H9 (cell line): ENCODE results near the gene TTLL1. TPM values are rescaled to one million over a fixed set of nuclear protein-coding genes. Genes with fewer than 3 reads are reported as not detected.

Experiments used
- DNase-seq: peaks from one replicate; pipeline ENCODE4 v3.0.0-alpha.2; 2017
- H2AFZ ChIP-seq: one replicate; pipeline ENCODE4 v1.6.1; 2013; ENCODE audit warnings: mild to moderate bottlenecking, low read length, control low read depth, moderate library complexity
- H2AK5ac ChIP-seq: 2 replicates; pipeline ENCODE4 v1.6.1; 2013; ENCODE audit warnings: low read length, control low read depth, mixed read lengths; ENCODE audit not compliant: insufficient read length
- H2BK120ac ChIP-seq: one replicate; pipeline ENCODE4 v1.6.1; 2013; ENCODE audit warnings: low read depth, mild to moderate bottlenecking, low read length, control low read depth, inconsistent platforms; ENCODE audit not compliant: poor library complexity, severe bottlenecking
- H2BK12ac ChIP-seq: 2 replicates; pipeline ENCODE4 v1.6.1; 2013; ENCODE audit warnings: low read length, control low read depth, mixed read lengths, low read depth; ENCODE audit not compliant: insufficient read length
- H2BK15ac ChIP-seq: 2 replicates; pipeline ENCODE4 v1.6.1; 2013; ENCODE audit warnings: low read depth, low read length, control low read depth
- H2BK20ac ChIP-seq: one replicate; pipeline ENCODE4 v1.6.1; 2013; ENCODE audit warnings: low read depth, mild to moderate bottlenecking, low read length, control low read depth, inconsistent platforms; ENCODE audit not compliant: poor library complexity, severe bottlenecking
- H2BK5ac ChIP-seq: 2 replicates; pipeline ENCODE4 v1.6.1; 2013; ENCODE audit warnings: low read length, control low read depth, mixed read lengths; ENCODE audit not compliant: insufficient read length
- H3K14ac ChIP-seq: 2 replicates; pipeline ENCODE4 v1.6.1; 2013; ENCODE audit warnings: low read length, control low read depth; ENCODE audit not compliant: insufficient read depth
- H3K18ac ChIP-seq: 2 replicates; pipeline ENCODE4 v1.6.1; 2013; ENCODE audit warnings: low read depth, mild to moderate bottlenecking, mixed read lengths, low read length, control low read depth; ENCODE audit not compliant: insufficient read length
- H3K23ac ChIP-seq: 2 replicates; pipeline ENCODE4 v1.6.1; 2013; ENCODE audit warnings: low read length, control low read depth, mixed read lengths, low read depth; ENCODE audit not compliant: insufficient read length
- H3K23me2 ChIP-seq: 2 replicates; pipeline ENCODE4 v1.6.1; 2013; ENCODE audit warnings: low read depth, mild to moderate bottlenecking, mixed read lengths, low read length, control low read depth; ENCODE audit not compliant: insufficient read length, poor library complexity, severe bottlenecking
- H3K27ac ChIP-seq: 2 replicates; pipeline ENCODE4 v1.5.1; 2013; ENCODE audit warnings: low read length, control low read depth, mixed read lengths, low read depth; ENCODE audit not compliant: insufficient read length
- H3K27me3 ChIP-seq: 2 replicates; pipeline ENCODE4 v1.6.1; 2013; ENCODE audit warnings: low read length, control low read depth, inconsistent platforms; ENCODE audit not compliant: insufficient read depth
- H3K4ac ChIP-seq: 2 replicates; pipeline ENCODE4 v1.6.1; 2013; ENCODE audit warnings: low read depth, mild to moderate bottlenecking, control low read depth, inconsistent platforms, low read length, moderate library complexity
- H3K4me1 ChIP-seq: 2 replicates; pipeline ENCODE4 v1.6.1; 2013; ENCODE audit warnings: low read length, control low read depth, inconsistent platforms; ENCODE audit not compliant: insufficient read depth
- H3K4me2 ChIP-seq: 2 replicates; pipeline ENCODE4 v1.6.1; 2013; ENCODE audit warnings: low read length, control low read depth, mixed read lengths; ENCODE audit not compliant: insufficient read length, insufficient read depth
- H3K56ac ChIP-seq: 2 replicates; pipeline ENCODE4 v1.6.1; 2013; ENCODE audit warnings: low read depth, mild to moderate bottlenecking, mixed read lengths, low read length, control low read depth; ENCODE audit not compliant: insufficient read length
- H3K79me1 ChIP-seq: 2 replicates; pipeline ENCODE4 v1.6.1; 2013; ENCODE audit warnings: low read depth, mild to moderate bottlenecking, moderate library complexity, low read length, control low read depth, inconsistent platforms; ENCODE audit not compliant: insufficient read depth, poor library complexity, severe bottlenecking
- H3K79me2 ChIP-seq: 2 replicates; pipeline ENCODE4 v1.6.1; 2013; ENCODE audit warnings: low read length, control low read depth, inconsistent platforms; ENCODE audit not compliant: insufficient read depth
- H3K9ac ChIP-seq: 2 replicates; pipeline ENCODE4 v1.6.1; 2013; ENCODE audit warnings: low read length, control low read depth, mixed read lengths; ENCODE audit not compliant: insufficient read length; ENCODE audit errors: extremely low read depth
- H3K9me3 ChIP-seq: one replicate; pipeline ENCODE4 v1.6.1; 2013; ENCODE audit warnings: low read depth, low read length, inconsistent platforms; ENCODE audit not compliant: control insufficient read depth
- H3T11ph ChIP-seq: one replicate; pipeline ENCODE4 v1.6.1; 2013; ENCODE audit warnings: mild to moderate bottlenecking, low read length, control low read depth, inconsistent platforms
- H4K20me1 ChIP-seq: one replicate; pipeline ENCODE4 v1.6.1; 2013; ENCODE audit not compliant: control insufficient read depth, insufficient read length, insufficient read depth
- H4K5ac ChIP-seq: 2 replicates; pipeline ENCODE4 v1.6.1; 2013; ENCODE audit warnings: low read depth, mild to moderate bottlenecking, mixed read lengths, low read length, control low read depth; ENCODE audit not compliant: insufficient read length
- H4K8ac ChIP-seq: replicated peaks from 2 replicates; pipeline ENCODE4 v1.6.1; 2013; ENCODE audit warnings: low read length, control low read depth, mixed read lengths, low read depth; ENCODE audit not compliant: insufficient read length
- H4K91ac ChIP-seq: 2 replicates; pipeline ENCODE4 v1.6.1; 2013; ENCODE audit warnings: low read depth, mild to moderate bottlenecking, moderate library complexity, mixed read lengths, low read length, control low read depth; ENCODE audit not compliant: insufficient read length
- H3K27ac Mint-ChIP-seq, 3 experiments: 2 replicates in 2 of 3; 3 replicates in 1 of 3; pipeline ENCODE4 v1.8.0; 2020 to 2021; ENCODE audit warnings: mixed read lengths in 3 of 3, mild to moderate bottlenecking in 1 of 3, moderate library complexity in 1 of 3
- H3K27me3 Mint-ChIP-seq: 2 replicates; pipeline ENCODE4 v1.8.0; 2021; ENCODE audit warnings: low read depth, mild to moderate bottlenecking, moderate library complexity, mixed read lengths
- H3K36me3 Mint-ChIP-seq, 3 experiments: 2 replicates in 2 of 3; 3 replicates in 1 of 3; pipeline ENCODE4 v1.8.0; 2020 to 2021; ENCODE audit warnings: low read depth in 3 of 3, mixed read lengths in 3 of 3; ENCODE audit not compliant: insufficient read depth in 1 of 3
- H3K4me1 Mint-ChIP-seq, 2 experiments: 2 replicates each; pipeline ENCODE4 v1.8.0; 2020; ENCODE audit warnings: mixed read lengths in 2 of 2
- H3K4me3 Mint-ChIP-seq, 2 experiments: 2 replicates in 1 of 2; 3 replicates in 1 of 2; pipeline ENCODE4 v1.8.0; 2020 to 2021; ENCODE audit warnings: mild to moderate bottlenecking in 2 of 2, mixed read lengths in 2 of 2, moderate library complexity in 1 of 2
- H3K9me3 Mint-ChIP-seq, 2 experiments: 2 replicates in 1 of 2; 3 replicates in 1 of 2; pipeline ENCODE4 v1.8.0; 2020; ENCODE audit warnings: mild to moderate bottlenecking in 2 of 2, mixed read lengths in 2 of 2, moderate library complexity in 1 of 2
- WGBS: extraction: QIAGEN DNeasy Blood & Tissue Kit; methylation state at CpG from one replicate; pipeline ENCODE4 v1.1.7; 2013; ENCODE audit warnings: missing lambda C conversion rate, low lambda C conversion rate, mixed read lengths; ENCODE audit not compliant: insufficient read length; ENCODE audit errors: extremely low coverage; 5-methylcytosine and 5-hydroxymethylcytosine counted together
- total RNA-seq: library from RNA; stranded (reverse); gene quantifications from 2 replicates; pipeline ENCODE4 v1.2.1, GENCODE V29; 2021
- TF ChIP-seq, protein P1 (sequence below): fragments of 200-600 bp; sonication (generic); conservative IDR thresholded peaks from 3 replicates; pipeline ENCODE4 v1.8.0; 2021; ENCODE audit warnings: antibody characterized with exemption, mild to moderate bottlenecking

Gene TTLL1
- total RNA-seq, 1 experiment from 2014 or later = 4.1 TPM

- Histone ChIP-seq H3K56ac (no peak overlapping the region), H3T11ph (no peak overlapping the region), H4K20me1 (no peaks in the 10 kb centered on the region), H4K91ac (no peak overlapping the region), H2BK120ac (no peak overlapping the region), H3K9ac (no peak overlapping the region), H3K14ac (no peak overlapping the region), H2BK15ac (no peak overlapping the region), H3K4ac (no peak overlapping the region), H2BK20ac (no peak overlapping the region), H3K27ac (no peak overlapping the region), H3K23ac (no peak overlapping the region), H3K4me2 (no peak overlapping the region), H4K5ac (no peak overlapping the region), H2AK5ac (no peak overlapping the region), H3K79me2 (no peaks in the 10 kb centered on the region), H3K27me3 (no peaks in the 10 kb centered on the region), H3K4me1 (no peaks in the 10 kb centered on the region), H3K9me3 (no peaks in the 10 kb centered on the region), H3K79me1 (no peaks in the 10 kb centered on the region), H3K23me2 (no peaks in the 10 kb centered on the region), H2BK12ac (no peak overlapping the region), H2BK5ac (no peak overlapping the region), H4K8ac (no peak overlapping the region), H3K18ac (no peak overlapping the region), H2AFZ (no peak overlapping the region)
- TF ChIP-seq, protein P1, sequence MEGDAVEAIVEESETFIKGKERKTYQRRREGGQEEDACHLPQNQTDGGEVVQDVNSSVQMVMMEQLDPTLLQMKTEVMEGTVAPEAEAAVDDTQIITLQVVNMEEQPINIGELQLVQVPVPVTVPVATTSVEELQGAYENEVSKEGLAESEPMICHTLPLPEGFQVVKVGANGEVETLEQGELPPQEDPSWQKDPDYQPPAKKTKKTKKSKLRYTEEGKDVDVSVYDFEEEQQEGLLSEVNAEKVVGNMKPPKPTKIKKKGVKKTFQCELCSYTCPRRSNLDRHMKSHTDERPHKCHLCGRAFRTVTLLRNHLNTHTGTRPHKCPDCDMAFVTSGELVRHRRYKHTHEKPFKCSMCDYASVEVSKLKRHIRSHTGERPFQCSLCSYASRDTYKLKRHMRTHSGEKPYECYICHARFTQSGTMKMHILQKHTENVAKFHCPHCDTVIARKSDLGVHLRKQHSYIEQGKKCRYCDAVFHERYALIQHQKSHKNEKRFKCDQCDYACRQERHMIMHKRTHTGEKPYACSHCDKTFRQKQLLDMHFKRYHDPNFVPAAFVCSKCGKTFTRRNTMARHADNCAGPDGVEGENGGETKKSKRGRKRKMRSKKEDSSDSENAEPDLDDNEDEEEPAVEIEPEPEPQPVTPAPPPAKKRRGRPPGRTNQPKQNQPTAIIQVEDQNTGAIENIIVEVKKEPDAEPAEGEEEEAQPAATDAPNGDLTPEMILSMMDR = no peak
- Mint-ChIP-seq H3K4me3 (no peak overlapping the region), H3K27ac (peak overlapping the region in 1 of 3 experiments; percentile 22; a peak in 1 of 7 replicates), H3K4me1 (peaks cover 9 to 12% of the 10 kb centered on the region in 2 experiments), H3K27me3 (no peaks in the 10 kb centered on the region), H3K9me3 (no peaks in the 10 kb centered on the region), H3K36me3 (peaks cover 13 to 47% (median 45%) of the 10 kb centered on the region in 3 experiments; a peak in 6 of 7 replicates)
- no peak for DNase-seq
- no CpG with 5 or more reads among the region's 17 CpGs for WGBS
Observed at GRCh38 chr22:43131773-43132501, 42.7 kb upstream of the TTLL1 start.
